Hematopoietic multipotent progenitor cell treated with erythropoietin and hydrocortisone succinate and interleukin-3 and kit ligand, for 15 days (in vitro differentiated cells): ENCODE measurements around the gene CWC27.

Experiments
- DNase-seq: peaks from one replicate; pipeline ENCODE4 v3.0.0-alpha.2; 2015; ENCODE audit warnings: low spot score

Gene CWC27

GRCh38 chr5:64768358-64769312 is at the start of gene CWC27, which contains the start of gene SREK1IP1:
CWC27 (plus strand) TSS chr5:64768930; CDS start chr5:64769147, 217 bp downstream.
SREK1IP1 (minus strand) TSS chr5:64768691; CDS start chr5:64768517, 174 bp downstream.
- peak; percentile 91 for DNase-seq

GRCh38 chr5:64722588-64722987 is 46.1 kb upstream of the CWC27 start:
- DNase-seq, result no peak

- no peak for DNase-seq
Measured at GRCh38 chr5:64727150-64727549, 41.6 kb upstream of the CWC27 start.

- DNase-seq, result no peak
Measured at GRCh38 chr5:64742411-64742810, 26.3 kb upstream of the CWC27 start.

- no peak for DNase-seq
Measured at GRCh38 chr5:64742821-64743220, 25.9 kb upstream of the CWC27 start.

- DNase-seq, result no peak
Measured at GRCh38 chr5:64744914-64745313, 23.8 kb upstream of the CWC27 start.

- no peak for DNase-seq
Measured at GRCh38 chr5:64746446-64746845, 22.3 kb upstream of the CWC27 start.

- no peak for DNase-seq
Measured at GRCh38 chr5:64749385-64749784, 19.3 kb upstream of the CWC27 start.

GRCh38 chr5:64754066-64754465 is 14.7 kb upstream of the CWC27 start:
- no peak for DNase-seq

GRCh38 chr5:64758901-64759300 is 9.8 kb upstream of the CWC27 start:
- DNase-seq, result no peak

- DNase-seq, result no peak
Measured at GRCh38 chr5:64759960-64760660, 8.6 kb upstream of the CWC27 start.

GRCh38 chr5:64763948-64764503 is 4.7 kb upstream of the CWC27 start:
- no peak for DNase-seq

GRCh38 chr5:64765804-64766504 is 2.8 kb upstream of the CWC27 start:
- DNase-seq, result no peak

- no peak for DNase-seq
Measured at GRCh38 chr5:64766941-64767340, 1.8 kb upstream of the CWC27 start.

GRCh38 chr5:64767959-64768357 is 772 bp upstream of the CWC27 start:
- DNase-seq, result no peak

GRCh38 chr5:64769855-64770254 is 1.1 kb downstream of the CWC27 start:
- no peak for DNase-seq

GRCh38 chr5:64771736-64772135 is 3.0 kb downstream of the CWC27 start:
- no peak for DNase-seq

GRCh38 chr5:64773533-64773932 is 4.8 kb downstream of the CWC27 start:
- no peak for DNase-seq

GRCh38 chr5:64775291-64775690 is 6.6 kb downstream of the CWC27 start:
- DNase-seq, result no peak

- DNase-seq, result peak; percentile 86
Measured at GRCh38 chr5:64784451-64785025, 15.8 kb downstream of the CWC27 start.

GRCh38 chr5:64786372-64786771 is 17.6 kb downstream of the CWC27 start:
- no peak for DNase-seq

- no peak for DNase-seq
Measured at GRCh38 chr5:64788156-64788555, 19.4 kb downstream of the CWC27 start.
